Measurements from ENCODE around the gene LPAR1.

DNA sequence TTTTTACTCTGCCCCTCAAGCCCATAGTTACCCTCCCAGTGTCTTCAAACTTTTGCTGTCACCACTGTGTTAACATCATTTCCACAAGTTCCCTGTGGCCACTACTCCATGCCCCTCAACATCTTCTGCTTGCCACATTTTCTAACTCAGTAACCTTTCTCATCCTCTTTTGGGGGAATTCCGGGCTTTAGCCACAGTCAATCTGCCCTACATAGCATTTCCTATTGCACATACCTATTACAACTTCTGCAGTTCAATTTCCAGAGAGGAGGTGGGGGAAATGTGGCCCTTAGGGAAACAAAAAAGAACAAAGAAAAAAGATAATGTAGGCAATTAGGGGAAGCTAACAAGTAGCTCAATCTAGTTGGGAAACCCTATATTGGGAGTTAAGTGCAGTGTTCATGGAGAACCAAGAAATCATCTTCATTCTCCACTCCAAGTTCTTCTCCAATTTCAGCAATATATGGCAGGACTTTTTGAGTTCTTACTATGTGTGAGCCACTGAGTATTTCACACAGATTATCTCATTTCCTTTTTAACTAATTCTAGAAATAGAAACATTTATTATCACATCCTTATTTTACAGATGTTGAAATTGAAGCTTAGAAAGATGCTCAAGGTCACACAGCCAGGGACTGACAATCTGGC is 40.2 kb upstream of the LPAR1 start:
- TF ChIP-seq, protein P1, sequence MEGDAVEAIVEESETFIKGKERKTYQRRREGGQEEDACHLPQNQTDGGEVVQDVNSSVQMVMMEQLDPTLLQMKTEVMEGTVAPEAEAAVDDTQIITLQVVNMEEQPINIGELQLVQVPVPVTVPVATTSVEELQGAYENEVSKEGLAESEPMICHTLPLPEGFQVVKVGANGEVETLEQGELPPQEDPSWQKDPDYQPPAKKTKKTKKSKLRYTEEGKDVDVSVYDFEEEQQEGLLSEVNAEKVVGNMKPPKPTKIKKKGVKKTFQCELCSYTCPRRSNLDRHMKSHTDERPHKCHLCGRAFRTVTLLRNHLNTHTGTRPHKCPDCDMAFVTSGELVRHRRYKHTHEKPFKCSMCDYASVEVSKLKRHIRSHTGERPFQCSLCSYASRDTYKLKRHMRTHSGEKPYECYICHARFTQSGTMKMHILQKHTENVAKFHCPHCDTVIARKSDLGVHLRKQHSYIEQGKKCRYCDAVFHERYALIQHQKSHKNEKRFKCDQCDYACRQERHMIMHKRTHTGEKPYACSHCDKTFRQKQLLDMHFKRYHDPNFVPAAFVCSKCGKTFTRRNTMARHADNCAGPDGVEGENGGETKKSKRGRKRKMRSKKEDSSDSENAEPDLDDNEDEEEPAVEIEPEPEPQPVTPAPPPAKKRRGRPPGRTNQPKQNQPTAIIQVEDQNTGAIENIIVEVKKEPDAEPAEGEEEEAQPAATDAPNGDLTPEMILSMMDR (IDR thresholded peaks at IDR 0.05), result no peak
- no peak for TF ChIP-seq POLR2A (IDR thresholded peaks at IDR 0.05)

Measured in lower leg skin (tissue), 3 donors.